Amniotic stem cell (primary cell): ENCODE measurements around the gene LONP2.
"Not testable (repeated sequence)": the region's sequence is repeated elsewhere in the genome, so short reads cannot be mapped to it uniquely, and the experiment has no call there.

Experiments
- DNase-seq: peaks from one replicate; lab custom pipeline; 2025; lab: John Stamatoyannopoulos, UW

The LONP2 gene

GRCh38 chr16:48235556-48236136, 8.5 kb upstream of the LONP2 start:
- no peak for DNase-seq

GRCh38 chr16:48236286-48236685, 7.8 kb upstream of the LONP2 start:
- DNase-seq = no peak

- not testable (repeated sequence) for DNase-seq
These were observed 4.0 kb upstream of the LONP2 start for GRCh38 chr16:48240147-48240546.

- DNase-seq = no peak
These were observed 729 bp downstream of the LONP2 start for GRCh38 chr16:48244863-48245195.

- no peak for DNase-seq
These were observed 2.0 kb downstream of the LONP2 start for GRCh38 chr16:48246066-48246465.

GRCh38 chr16:48247311-48247710, 3.2 kb downstream of the LONP2 start, which contains the start of gene ABCC11:
Gene ABCC11 (minus strand): TSS chr16:48247539. CDS start chr16:48231921, 15,618 bp downstream.
- DNase-seq = no peak

- DNase-seq = no peak
These were observed 6.6 kb downstream of the LONP2 start for GRCh38 chr16:48250520-48251278.

GRCh38 chr16:48252013-48252412, 7.9 kb downstream of the LONP2 start:
- DNase-seq = no peak

- DNase-seq = no peak
These were observed 12.6 kb downstream of the LONP2 start for GRCh38 chr16:48256579-48257177.

GRCh38 chr16:48261569-48261968, 17.5 kb downstream of the LONP2 start:
- no peak for DNase-seq

GRCh38 chr16:48262631-48263030, 18.5 kb downstream of the LONP2 start:
- DNase-seq = no peak

- no peak for DNase-seq
These were observed 24.9 kb downstream of the LONP2 start for GRCh38 chr16:48269011-48269410.

- DNase-seq = no peak
These were observed 27.6 kb downstream of the LONP2 start for GRCh38 chr16:48271728-48272127.

- DNase-seq = no peak
These were observed 28.8 kb downstream of the LONP2 start for GRCh38 chr16:48272837-48273421.

- no peak for DNase-seq
These were observed 30.4 kb downstream of the LONP2 start for GRCh38 chr16:48274476-48274875.

GRCh38 chr16:48276102-48276501, 32.0 kb downstream of the LONP2 start:
- no peak for DNase-seq

- DNase-seq = no peak
These were observed 33.1 kb downstream of the LONP2 start for GRCh38 chr16:48277158-48277557.

- no peak for DNase-seq
These were observed 35.1 kb downstream of the LONP2 start for GRCh38 chr16:48279199-48279598.

GRCh38 chr16:48280546-48280945, 36.4 kb downstream of the LONP2 start:
- DNase-seq = no peak

- no peak for DNase-seq
These were observed 38.6 kb downstream of the LONP2 start for GRCh38 chr16:48282636-48283263.

GRCh38 chr16:48284772-48285409, 40.8 kb downstream of the LONP2 start:
- DNase-seq = no peak

GRCh38 chr16:48287239-48287638, 43.1 kb downstream of the LONP2 start:
- no peak for DNase-seq
